Upper lobe of right lung (tissue), 1 donor: ENCODE measurements around the gene GPR35. TPM values are rescaled to one million over a fixed set of nuclear protein-coding genes. Genes with fewer than 3 reads are reported as not detected.

Experiments
- ATAC-seq: fragments of 200-7000 bp; cut with Tn5 transposase; one replicate; pipeline ENCODE4 v1.9.1; 2020; ENCODE audit warnings: mild to moderate bottlenecking, moderate library complexity
- DNase-seq: peaks from one replicate; pipeline ENCODE4 v3.0.0-alpha.2; 2020
- H3K27ac ChIP-seq: fragments of 200-600 bp; one replicate; pipeline ENCODE4 v1.8.0; 2022
- H3K27me3 ChIP-seq: fragments of 200-600 bp; one replicate; pipeline ENCODE4 v1.8.0; 2022; ENCODE audit warnings: mild to moderate bottlenecking
- H3K36me3 ChIP-seq: fragments of 200-600 bp; one replicate; pipeline ENCODE4 v1.8.0; 2022
- H3K4me1 ChIP-seq: fragments of 200-600 bp; one replicate; pipeline ENCODE4 v1.8.0; 2022
- H3K4me3 ChIP-seq: fragments of 200-600 bp; one replicate; pipeline ENCODE4 v1.8.0; 2022; ENCODE audit warnings: mild to moderate bottlenecking
- H3K9me3 ChIP-seq: fragments of 200-600 bp; one replicate; pipeline ENCODE4 v1.8.0; 2022
- CTCF ChIP-seq: fragments of 200-600 bp; IDR thresholded peaks from one replicate; pipeline ENCODE4 v1.8.0; 2022; ENCODE audit warnings: antibody characterized with exemption
- intact Hi-C: fragments of 100-400 bp; cut with DNase I; formaldehyde crosslinking; loops from one replicate; pipeline ENCODE4 v1.11.0; 2022
- total RNA-seq: library from RNA; stranded (reverse); fragmentation: NEBNext Ultra II Directional; extraction: Animal tissue kit (Norgen Biotek cat#: 25700); gene quantifications from one replicate; pipeline ENCODE4 v1.2.1, GENCODE V29; 2021
- donor health status: DM: no; HTN: yes; CAD: no; lungs with severe emphysema.

GPR35 gene
- total RNA-seq, 1 donor from 2014 or later: 3.4 TPM

- TF ChIP-seq CTCF: no peak
- intact Hi-C loops: no loop called here
- Histone ChIP-seq H3K27ac (no peak overlapping the region), H3K27me3 (no peaks in the 10 kb centered on the region), H3K9me3 (no peaks in the 10 kb centered on the region), H3K4me1 (peaks cover 7% of the 10 kb centered on the region), H3K36me3 (no peaks in the 10 kb centered on the region), H3K4me3 (no peak overlapping the region)
- no peak for ATAC-seq
- DNase-seq: peak; percentile 63
Measured at GRCh38 chr2:240624011-240624949, 1.0 kb upstream of the GPR35 start.

- intact Hi-C loops: no loop called here
- peak; percentile 52 for ATAC-seq
- peak; percentile 72 for DNase-seq
- Histone ChIP-seq H3K4me1 (no peaks in the 10 kb centered on the region), H3K36me3 (no peaks in the 10 kb centered on the region), H3K9me3 (no peaks in the 10 kb centered on the region), H3K27ac (peak overlapping the region; percentile 55), H3K27me3 (no peaks in the 10 kb centered on the region), H3K4me3 (no peak overlapping the region)
- TF ChIP-seq CTCF: no peak
Measured at GRCh38 chr2:240626531-240627300, 1.4 kb downstream of the GPR35 start.

- H3K27ac ChIP-seq: no peak overlapping the region
- no peaks in the 10 kb centered on the region for H3K36me3 ChIP-seq
- H3K9me3 ChIP-seq: no peaks in the 10 kb centered on the region
- no peak overlapping the region for H3K4me3 ChIP-seq
- H3K4me1 ChIP-seq: no peaks in the 10 kb centered on the region
- intact Hi-C loops: no loop called here
- peak; percentile 52 for DNase-seq
- no peak for TF ChIP-seq CTCF
- no peaks in the 10 kb centered on the region for H3K27me3 ChIP-seq
- no peak for ATAC-seq
Measured at GRCh38 chr2:240627736-240628506, 2.6 kb downstream of the GPR35 start.

GRCh38 chr2:240628507-240628807 is 3.2 kb downstream of the GPR35 start:
- no peak for TF ChIP-seq CTCF
- no peaks in the 10 kb centered on the region for H3K9me3 ChIP-seq
- H3K4me3 ChIP-seq: no peak overlapping the region
- no peaks in the 10 kb centered on the region for H3K36me3 ChIP-seq
- H3K27ac ChIP-seq: no peak overlapping the region
- ATAC-seq: no peak
- intact Hi-C loops: no loop called here
- DNase-seq: no peak
- no peaks in the 10 kb centered on the region for H3K4me1 ChIP-seq
- no peaks in the 10 kb centered on the region for H3K27me3 ChIP-seq

GRCh38 chr2:240628808-240629618 is 3.7 kb downstream of the GPR35 start:
- TF ChIP-seq CTCF: no peak
- H3K4me1 ChIP-seq: no peaks in the 10 kb centered on the region
- DNase-seq: peak; percentile 61

More at GRCh38 chr2:240628808-240629618, 3.7 kb downstream of the GPR35 start:
- H3K9me3 ChIP-seq: no peaks in the 10 kb centered on the region
- H3K27ac ChIP-seq: no peak overlapping the region
- no peaks in the 10 kb centered on the region for H3K36me3 ChIP-seq
- no peaks in the 10 kb centered on the region for H3K27me3 ChIP-seq
- no peak for ATAC-seq
- intact Hi-C loops: no loop called here
- H3K4me3 ChIP-seq: no peak overlapping the region
